G401 (cell line): ENCODE measurements around the gene IFNGR2. TPM values are rescaled to one million over a fixed set of nuclear protein-coding genes. Genes with fewer than 3 reads are reported as not detected.
"Not testable (repeated sequence)": the region's sequence is repeated elsewhere in the genome, so short reads cannot be mapped to it uniquely, and the experiment has no call there.

Experiments
- DNase-seq: peaks from one replicate; pipeline ENCODE4 v3.0.0-alpha.2; 2015; ENCODE audit warnings: low spot score
- in situ Hi-C: cut with HindIII; loops from 2 replicates; pipeline ENCODE4 v1.10.0; 2016; ENCODE audit warnings: low sequenced_read_pairs, mixed read lengths
- total RNA-seq: library from RNA; depleted of rRNA; stranded (reverse); fragments of >200 nt; shearing (Covaris generic); gene quantifications from 2 replicates; pipeline ENCODE4 v1.2.3, GENCODE V29; 2014

IFNGR2 gene
- total RNA-seq, 1 experiment from 2014 or later: 66.8 TPM

GRCh38 chr21:33396951-33397350 lies 6.3 kb upstream of the IFNGR2 start:
- in situ Hi-C loops: no loop called here
- DNase-seq: no peak

- DNase-seq: no peak
- in situ Hi-C loops: no loop called here
Measured at GRCh38 chr21:33397717-33398116, 5.5 kb upstream of the IFNGR2 start.

GRCh38 chr21:33398361-33398760 lies 4.9 kb upstream of the IFNGR2 start:
- in situ Hi-C loops: no loop called here
- DNase-seq: no peak

- in situ Hi-C loops: no loop called here
Measured at GRCh38 chr21:33401630-33401992, 1.6 kb upstream of the IFNGR2 start.

GRCh38 chr21:33402001-33402979 lies 923 bp upstream of the IFNGR2 start:
- peak; percentile 59 for DNase-seq
- in situ Hi-C loops: no loop called here

More at GRCh38 chr21:33401630-33401992, 1.6 kb upstream of the IFNGR2 start:
- DNase-seq: peak; percentile 33

- DNase-seq: peak; percentile 66
- in situ Hi-C loops: no loop called here
Measured at GRCh38 chr21:33403786-33404585, 773 bp downstream of the IFNGR2 start.

- no peak for DNase-seq
- in situ Hi-C loops: no loop called here
Measured at GRCh38 chr21:33406493-33406892, 3.3 kb downstream of the IFNGR2 start.

GRCh38 chr21:33411949-33412430 lies 8.8 kb downstream of the IFNGR2 start:
- in situ Hi-C loops: no loop called here
- DNase-seq: no peak

GRCh38 chr21:33412439-33412831 lies 9.2 kb downstream of the IFNGR2 start:
- DNase-seq, in situ Hi-C loops: not testable (repeated sequence)

- no peak for DNase-seq
- in situ Hi-C loops: no loop called here
Measured at GRCh38 chr21:33412832-33413519, 9.8 kb downstream of the IFNGR2 start.

- DNase-seq: no peak
- in situ Hi-C loops: no loop called here
Measured at GRCh38 chr21:33414068-33414467, 10.9 kb downstream of the IFNGR2 start.

GRCh38 chr21:33414926-33415325 lies 11.7 kb downstream of the IFNGR2 start:
- in situ Hi-C loops: no loop called here
- no peak for DNase-seq

- DNase-seq: no peak
- in situ Hi-C loops: no loop called here
Measured at GRCh38 chr21:33418691-33419090, 15.5 kb downstream of the IFNGR2 start.

GRCh38 chr21:33419538-33420123 lies 16.4 kb downstream of the IFNGR2 start:
- in situ Hi-C loops: no loop called here

GRCh38 chr21:33421713-33422393 lies 18.6 kb downstream of the IFNGR2 start:
- no peak for DNase-seq
- in situ Hi-C loops: no loop called here

More at GRCh38 chr21:33419538-33420123, 16.4 kb downstream of the IFNGR2 start:
- DNase-seq: no peak

GRCh38 chr21:33424214-33424613 lies 21.0 kb downstream of the IFNGR2 start:
- no peak for DNase-seq

GRCh38 chr21:33425825-33426224 lies 22.6 kb downstream of the IFNGR2 start:
- in situ Hi-C loops: no loop called here
- DNase-seq: no peak

More at GRCh38 chr21:33424214-33424613, 21.0 kb downstream of the IFNGR2 start:
- in situ Hi-C loops: no loop called here

- no peak for DNase-seq
Measured at GRCh38 chr21:33427051-33427450, 23.8 kb downstream of the IFNGR2 start.

More at GRCh38 chr21:33427051-33427450, 23.8 kb downstream of the IFNGR2 start:
- in situ Hi-C loops: no loop called here
